GM19035 (cell line): ENCODE measurements around the gene GXYLT2.

Experiments used
- ATAC-seq: cut with Tn5 transposase; IDR thresholded peaks from one replicate; pipeline ENCODE4 v1.9.1; 2021; ENCODE audit not compliant: unreplicated experiment

GXYLT2 gene

DNA sequence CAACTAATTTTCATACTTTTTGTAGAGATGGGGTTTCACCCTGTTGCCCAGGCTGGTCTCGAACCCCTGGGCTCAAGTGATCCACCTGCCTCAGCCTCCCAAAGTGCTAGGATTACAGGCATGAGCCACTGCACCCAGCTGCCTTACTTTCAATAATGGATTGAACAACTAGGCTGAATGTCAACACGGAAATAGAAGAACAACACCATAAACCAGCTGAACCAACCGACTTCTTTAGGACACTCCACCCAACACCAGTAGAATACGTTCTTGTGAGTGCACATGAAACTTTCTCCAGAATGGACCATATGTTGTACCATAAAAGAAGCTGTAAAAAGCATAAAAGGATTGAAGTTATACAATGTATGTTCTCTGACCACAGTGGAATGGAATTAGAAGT lies 42.9 kb downstream of the GXYLT2 start:
- ATAC-seq: no peak

DNA sequence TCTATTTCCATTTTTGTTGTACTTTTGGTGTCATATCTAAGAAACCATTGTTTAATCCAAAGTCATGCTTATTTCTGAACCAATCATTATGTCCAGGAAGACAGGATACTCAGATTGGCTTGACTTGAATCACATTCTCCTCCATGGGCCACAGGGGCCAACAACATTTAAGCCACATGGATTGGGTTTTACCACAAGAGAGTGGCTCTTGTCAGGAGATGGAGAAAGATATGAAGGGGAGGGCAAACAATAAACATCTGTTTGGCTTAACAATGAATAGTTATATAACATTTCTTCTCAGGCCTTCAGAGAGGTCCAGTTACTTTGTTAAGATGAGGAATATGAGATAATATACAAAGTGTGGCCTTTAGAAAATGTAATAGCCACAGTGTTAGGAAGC lies 44.6 kb downstream of the GXYLT2 start:
- ATAC-seq: no peak

DNA sequence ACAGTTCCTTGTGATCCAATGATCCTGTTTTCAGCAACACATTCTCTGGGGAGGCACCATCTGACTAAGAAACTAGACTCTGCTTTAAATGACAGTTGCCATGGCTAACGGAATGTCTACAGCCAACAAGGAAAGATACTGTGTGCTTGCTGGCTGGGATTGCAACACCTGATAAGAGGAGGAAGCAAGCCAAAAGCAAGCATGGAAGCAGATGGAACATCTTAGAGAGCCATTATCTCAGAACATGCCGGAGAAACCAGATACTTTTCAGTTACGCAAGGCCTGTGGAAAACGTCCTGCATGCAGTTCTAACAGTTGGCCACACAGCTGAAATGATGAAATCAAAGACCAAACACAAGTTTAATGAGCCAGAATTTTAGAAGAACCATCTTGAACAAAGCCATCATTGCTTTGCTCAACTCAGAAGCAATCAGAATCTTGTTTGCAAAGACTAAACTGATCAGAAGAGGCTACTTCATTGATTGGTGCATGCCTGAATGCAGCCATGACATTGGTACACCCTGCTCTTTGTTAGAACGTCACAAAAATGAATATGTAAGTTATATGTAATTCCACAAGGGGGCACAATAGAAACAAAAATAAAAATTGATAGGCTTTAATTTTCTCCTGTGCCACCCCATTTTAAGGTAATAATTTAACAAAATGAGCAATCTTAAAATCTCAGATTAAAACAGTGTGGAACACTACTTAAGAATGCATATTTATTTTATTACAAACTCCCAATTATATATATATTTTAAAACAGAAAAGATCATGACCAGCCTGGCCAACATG lies 50.8 kb downstream of the GXYLT2 start:
- peak; percentile 78 for ATAC-seq

DNA sequence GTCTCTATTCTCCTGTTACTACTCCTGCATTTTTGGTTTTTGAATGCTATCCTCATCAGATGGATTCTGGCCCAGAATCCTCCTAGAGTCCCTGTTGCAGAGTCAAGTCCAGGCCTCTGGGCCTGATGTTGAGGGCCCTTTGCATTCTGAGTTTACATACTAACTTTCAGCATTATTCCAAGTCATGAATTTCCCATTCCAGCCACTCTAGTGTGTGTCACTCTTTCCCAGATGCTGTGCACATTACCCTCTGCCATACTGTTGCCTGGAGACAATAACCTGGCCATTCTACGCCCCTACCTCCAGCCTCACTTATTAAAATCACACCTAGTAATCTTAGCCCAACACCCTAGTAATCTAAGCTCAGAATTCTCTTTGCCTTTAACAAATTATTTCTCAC lies 53.4 kb downstream of the GXYLT2 start:
- no peak for ATAC-seq

GRCh38 chr3:72942427-72942826 lies 54.6 kb downstream of the GXYLT2 start:
- no peak for ATAC-seq

- ATAC-seq: no peak
These were observed 56.9 kb downstream of the GXYLT2 start for GRCh38 chr3:72944696-72945095.

- no peak for ATAC-seq
These were observed 60.1 kb downstream of the GXYLT2 start for GRCh38 chr3:72947715-72948490.

- no peak for ATAC-seq
These were observed 61.2 kb downstream of the GXYLT2 start for GRCh38 chr3:72949016-72949415.

DNA sequence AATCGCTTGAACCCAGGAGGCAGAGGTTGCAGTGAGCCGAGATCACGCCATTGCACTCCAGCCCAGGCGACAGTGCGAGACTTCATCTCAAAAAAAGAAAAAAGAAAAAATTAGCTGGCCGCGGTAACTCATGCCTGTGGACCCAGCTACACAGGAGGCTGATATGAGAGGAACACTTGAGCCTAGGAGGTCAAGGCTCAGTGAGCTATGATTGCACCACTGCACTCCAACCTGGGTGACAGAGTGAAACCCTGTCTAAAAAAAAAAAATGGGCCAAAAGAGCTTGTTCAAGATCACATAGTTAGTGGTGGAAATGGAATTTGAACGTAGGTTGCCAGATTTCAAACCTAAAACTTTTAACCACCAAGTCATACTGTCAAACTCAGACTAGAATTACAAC lies 62.5 kb downstream of the GXYLT2 start:
- ATAC-seq: no peak

GRCh38 chr3:72950801-72951200 lies 63.0 kb downstream of the GXYLT2 start:
- no peak for ATAC-seq

DNA sequence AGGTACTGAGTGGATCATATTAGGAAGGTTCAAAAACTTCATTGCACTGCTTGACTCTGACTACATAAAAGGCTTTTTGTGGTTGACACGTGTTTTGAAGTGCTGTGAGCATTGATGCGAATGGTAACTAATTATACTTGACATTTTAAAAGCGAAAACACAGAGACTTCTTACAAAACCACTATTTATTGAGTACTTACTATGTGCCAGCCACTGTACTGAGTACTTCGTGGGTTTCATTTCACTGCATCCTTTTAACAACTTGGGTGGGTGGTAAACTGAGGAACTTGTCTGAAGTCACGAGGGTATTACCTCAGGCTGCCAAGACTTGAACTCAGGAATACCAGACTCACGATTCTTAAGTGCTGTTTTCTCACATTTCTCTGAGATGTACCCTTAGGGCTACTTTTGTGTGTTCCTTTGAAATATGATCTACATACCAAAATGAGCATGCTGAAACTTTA lies 63.4 kb downstream of the GXYLT2 start:
- peak; percentile 61 for ATAC-seq

- ATAC-seq: no peak
These were observed 65.6 kb downstream of the GXYLT2 start for GRCh38 chr3:72953325-72953956.

GRCh38 chr3:72957297-72957696 lies 69.5 kb downstream of the GXYLT2 start:
- ATAC-seq: no peak

DNA sequence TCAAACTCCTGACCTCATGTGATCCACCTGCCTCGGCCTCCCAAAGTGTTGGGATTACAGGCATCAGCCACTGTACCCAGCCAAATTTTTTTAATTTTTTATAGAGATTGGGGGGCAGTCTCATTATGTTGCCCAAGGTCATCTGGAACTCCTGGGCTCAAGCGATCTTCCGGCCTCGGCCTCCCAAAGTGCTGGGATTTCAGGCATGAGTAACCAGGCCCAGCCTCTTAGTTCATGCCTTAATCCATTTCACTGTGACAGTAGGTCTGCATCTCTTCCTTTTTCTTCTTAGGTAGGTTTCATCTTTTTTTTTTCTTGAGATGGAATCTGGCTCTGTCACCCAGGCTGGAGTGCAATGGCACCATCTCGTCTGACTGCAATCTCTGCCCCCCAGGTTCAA lies 71.5 kb downstream of the GXYLT2 start:
- no peak for ATAC-seq

GRCh38 chr3:72960812-72961518 lies 73.1 kb downstream of the GXYLT2 start:
- ATAC-seq: no peak

GRCh38 chr3:72961752-72962151 lies 73.9 kb downstream of the GXYLT2 start:
- no peak for ATAC-seq

- ATAC-seq: no peak
These were observed 74.5 kb downstream of the GXYLT2 start for GRCh38 chr3:72962317-72962716.

DNA sequence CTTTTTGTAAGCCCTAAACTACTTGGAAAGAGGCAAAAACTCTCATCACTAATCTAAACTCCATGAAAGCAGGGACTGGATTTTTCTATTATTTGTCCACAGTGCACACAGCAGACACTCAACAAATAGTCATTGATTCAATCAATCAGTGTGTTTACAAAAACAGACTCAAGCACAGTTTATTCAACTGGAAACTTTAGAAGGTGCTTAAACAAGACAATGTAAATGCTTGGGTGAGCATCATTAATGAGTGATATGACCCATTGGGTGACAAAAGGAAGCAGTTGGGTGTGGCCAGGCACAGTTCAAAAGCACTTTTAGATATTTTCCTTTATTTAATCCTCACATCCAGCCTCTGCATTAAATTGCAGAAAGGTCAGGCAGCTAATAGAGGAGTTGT lies 76.8 kb downstream of the GXYLT2 start:
- no peak for ATAC-seq

DNA sequence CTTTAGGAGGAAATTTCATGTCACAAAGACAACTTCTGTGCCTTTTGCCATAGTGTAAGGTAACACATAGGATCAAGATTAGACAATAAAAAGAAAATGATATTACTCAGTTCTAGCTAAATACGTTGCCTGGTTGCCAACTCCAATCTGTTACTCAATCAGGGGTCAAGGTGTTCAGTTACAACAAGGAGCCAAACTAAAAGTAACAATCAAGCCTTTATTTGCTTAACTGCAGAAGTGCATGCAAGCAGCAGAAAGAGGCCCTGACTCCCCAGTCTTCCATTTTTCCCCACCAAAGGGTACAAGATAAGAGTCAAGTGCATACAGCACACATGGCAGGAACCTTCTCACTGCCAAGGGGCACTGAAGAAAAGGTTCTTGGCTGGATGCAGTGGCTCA lies 80.4 kb downstream of the GXYLT2 start:
- ATAC-seq: no peak

DNA sequence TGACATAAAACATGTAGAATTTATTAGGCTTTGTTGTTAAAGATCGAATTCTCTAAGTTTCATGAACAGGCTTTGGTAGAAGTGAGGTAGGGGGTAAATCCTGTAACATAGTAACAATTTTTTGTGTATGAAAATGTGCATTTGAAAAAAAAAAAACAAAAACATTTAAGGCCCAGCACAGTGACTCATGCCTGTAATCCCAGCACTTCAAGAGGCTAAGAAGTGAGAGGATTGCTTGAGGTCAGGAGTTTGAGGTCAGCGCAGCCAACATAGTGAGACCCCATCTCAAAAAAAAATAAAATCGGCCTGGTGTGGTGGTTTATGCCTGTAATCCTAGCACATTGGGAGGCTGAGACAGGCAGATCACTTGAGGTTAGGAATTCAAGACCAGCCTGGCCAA lies 81.9 kb downstream of the GXYLT2 start:
- no peak for ATAC-seq

DNA sequence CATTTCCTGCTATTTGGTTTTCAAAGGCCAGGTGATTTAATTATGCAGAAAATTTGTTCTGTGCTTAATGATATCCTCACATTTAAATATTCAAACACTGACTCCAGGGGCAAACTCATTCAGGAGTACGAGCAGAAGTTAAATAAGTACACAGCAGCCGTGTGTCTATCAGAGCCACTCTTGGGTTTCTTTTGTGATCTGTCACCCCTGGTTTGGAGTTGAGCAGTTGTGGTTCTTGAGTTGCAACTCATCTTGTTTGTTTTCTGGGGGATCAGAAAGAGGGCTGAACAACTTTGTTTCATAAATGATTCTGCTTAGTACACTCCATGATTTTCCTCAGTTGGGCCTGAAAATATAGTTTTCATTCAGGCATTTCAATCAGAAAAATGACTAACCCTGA lies 83.1 kb downstream of the GXYLT2 start:
- no peak for ATAC-seq
